ENCODE results near the gene SGCD. TPM values are rescaled to one million over a fixed set of nuclear protein-coding genes. Genes with fewer than 3 reads are reported as not detected.

The SGCD gene
- total and polyA plus RNA-seq, 10 donors = 0.26 to 5.3 (median 1.3) TPM

- intact Hi-C loops (cut with DNase I; ENCODE audit: low total_unique reads) = no loop called here
- no peaks in the 10 kb centered on the region for H3K4me1 ChIP-seq
- peaks cover 0 to 5% (median 0%) of the 10 kb centered on the region in 7 donors for H3K27me3 ChIP-seq (replicated peaks in 1 of 7)
- TF ChIP-seq POLR2A (IDR thresholded peaks at IDR 0.05) (no peak), CTCF (IDR thresholded peaks at IDR 0.05 in 8 of 11, conservative IDR thresholded peaks at IDR 0.05 in 3 of 11) (no peak), POLR2AphosphoS5 (IDR thresholded peaks at IDR 0.05) (no peak)
- H3K9me3 ChIP-seq = peaks cover 0 to 3% (median 0%) of the 10 kb centered on the region in 8 donors
- DNase-seq = no peak
- H3K4me3 ChIP-seq = no peak overlapping the region
- no peak overlapping the region for H3K27ac ChIP-seq
- no peaks in the 10 kb centered on the region for H3K36me3 ChIP-seq
- WGBS, 5 donors = 37 to 55% (median 49%) methylated on average over 3 of the region's 3 CpGs
Observed at GRCh38 chr5:156800929-156801328, 474.0 kb downstream of the SGCD start.

- Histone ChIP-seq H3K4me1 (no peaks in the 10 kb centered on the region), H3K27ac (no peak overlapping the region), H3K9me3 (peaks cover 0 to 4% (median 0%) of the 10 kb centered on the region in 8 donors), H3K36me3 (no peaks in the 10 kb centered on the region), H3K4me3 (no peak overlapping the region), H3K27me3 (replicated peaks in 1 of 7) (peaks cover 0 to 5% (median 0%) of the 10 kb centered on the region in 7 donors)
- DNase-seq = no peak
- intact Hi-C loops (cut with DNase I; ENCODE audit: low total_unique reads) = no loop called here
- 76 to 81% (median 79%) methylated on average over 5 of the region's 5 CpGs for WGBS, 5 donors
- TF ChIP-seq POLR2AphosphoS5 (IDR thresholded peaks at IDR 0.05) = no peak
- no peak for TF ChIP-seq POLR2A (IDR thresholded peaks at IDR 0.05)
Observed at GRCh38 chr5:156802501-156802900, 475.5 kb downstream of the SGCD start.

- Histone ChIP-seq H3K4me3 (no peak overlapping the region), H3K27me3 (replicated peaks in 1 of 7) (peaks cover 0 to 5% (median 0%) of the 10 kb centered on the region in 7 donors), H3K4me1 (no peaks in the 10 kb centered on the region), H3K9me3 (peaks cover 0 to 4% (median 0%) of the 10 kb centered on the region in 8 donors), H3K36me3 (no peaks in the 10 kb centered on the region), H3K27ac (no peak overlapping the region)
- intact Hi-C loops (cut with DNase I; ENCODE audit: low total_unique reads) = no loop called here
- DNase-seq = no peak
- 54 to 78% (median 73%) methylated on average over 2 of the region's 2 CpGs for WGBS, 5 donors
- TF ChIP-seq POLR2A (IDR thresholded peaks at IDR 0.05) = no peak
- TF ChIP-seq CTCF (IDR thresholded peaks at IDR 0.05 in 8 of 11, conservative IDR thresholded peaks at IDR 0.05 in 3 of 11) = no peak
- TF ChIP-seq POLR2AphosphoS5 (IDR thresholded peaks at IDR 0.05) = no peak
Observed at GRCh38 chr5:156803404-156803803, 476.4 kb downstream of the SGCD start.

- no peak overlapping the region for H3K4me3 ChIP-seq
- TF ChIP-seq POLR2AphosphoS5 (IDR thresholded peaks at IDR 0.05) (no peak), CTCF (IDR thresholded peaks at IDR 0.05 in 8 of 11, conservative IDR thresholded peaks at IDR 0.05 in 3 of 11) (no peak), POLR2A (IDR thresholded peaks at IDR 0.05) (no peak)
- H3K27ac ChIP-seq = no peak overlapping the region
- WGBS, 5 donors = 88 to 98% (median 91%) methylated on average over 1 of the region's 1 CpG
- H3K4me1 ChIP-seq = no peaks in the 10 kb centered on the region
- intact Hi-C loops (cut with DNase I; ENCODE audit: low total_unique reads) = no loop called here
- H3K27me3 ChIP-seq (replicated peaks in 1 of 7) = no peaks in the 10 kb centered on the region
- DNase-seq = no peak
- H3K9me3 ChIP-seq = no peaks in the 10 kb centered on the region
- H3K36me3 ChIP-seq = no peaks in the 10 kb centered on the region
Observed at GRCh38 chr5:156812959-156813358, 486.0 kb downstream of the SGCD start.

Data from spleen (tissue), 11 donors.